Esophagus squamous epithelium (tissue), 5 donors: ENCODE measurements around the gene VAPB. TPM values are rescaled to one million over a fixed set of nuclear protein-coding genes. Genes with fewer than 3 reads are reported as not detected.

ENCODE experiments used
- DNase-seq: peaks from one replicate; lab custom pipeline; 2025; lab: John Stamatoyannopoulos, UW
- H3K27ac ChIP-seq, 4 donors: fragments of 200-600 bp; sonication (generic); one replicate each; pipeline ENCODE4 v1.5.1; 2016 to 2019; ENCODE audit warnings: mild to moderate bottlenecking in 1 of 4
- H3K27me3 ChIP-seq, 4 donors: fragments of 200-600 bp; sonication (generic); 1 replicate in 3 of 4; 2 replicates in 1 of 4; pipeline versions ENCODE4 v1.5.1 to v1.6.0; 2017 to 2021; ENCODE audit warnings: antibody characterized with exemption in 1 of 4
- H3K36me3 ChIP-seq, 3 donors: fragments of 200-600 bp; sonication (generic); one replicate each; pipeline ENCODE4 v1.5.1; 2016 to 2019
- H3K4me1 ChIP-seq, 3 donors: fragments of 200-600 bp; sonication (generic); one replicate each; pipeline ENCODE4 v1.5.1; 2017 to 2019
- H3K4me3 ChIP-seq, 4 donors: fragments of 200-600 bp; sonication (generic); 1 replicate in 3 of 4; 2 replicates in 1 of 4; pipeline ENCODE4 v1.5.1; 2016 to 2019; ENCODE audit warnings: mild to moderate bottlenecking in 2 of 4, moderate library complexity in 1 of 4
- H3K9me3 ChIP-seq, 3 donors: fragments of 200-600 bp; sonication (generic); one replicate each; pipeline ENCODE4 v1.5.1; 2016 to 2019
- POLR2A ChIP-seq, 4 donors: fragments of 450-650 bp; IDR thresholded peaks; one replicate each; pipeline ENCODE4 v1.6.1; 2017; ENCODE audit warnings: antibody characterized with exemption in 4 of 4, mild to moderate bottlenecking in 4 of 4, moderate library complexity in 3 of 4
- WGBS, 2 donors: methylation state at CpG; one replicate each; pipeline ENCODE4 v1.1.5; 2018; 5-methylcytosine and 5-hydroxymethylcytosine counted together
- intact Hi-C: fragments of 100-400 bp; cut with DNase I; formaldehyde crosslinking; loops from one replicate; pipeline ENCODE4 v1.15.0; 2022
- total RNA-seq, 4 donors: library from RNA; depleted of rRNA; stranded (reverse); fragments of >200 nt; gene quantifications; one replicate each; pipeline ENCODE4 v1.1.0, GENCODE V29; 2016
- TF ChIP-seq, protein P1 (sequence below), 6 experiments: fragments of 450-650 bp in 4 of 6; fragments of 200-600 bp in 2 of 6; sonication (generic) in 2 of 6; IDR thresholded peaks; one replicate each; pipeline ENCODE4 v1.5.1; 2016 to 2019; ENCODE audit warnings: antibody characterized with exemption in 6 of 6, mild to moderate bottlenecking in 4 of 6, moderate library complexity in 4 of 6
- donor health status: DM: yes; HTN: yes; CAD: no.

The VAPB gene
- total RNA-seq, 4 donors from 2014 or later: 11.5 to 21.2 (median 16.6) TPM

DNA sequence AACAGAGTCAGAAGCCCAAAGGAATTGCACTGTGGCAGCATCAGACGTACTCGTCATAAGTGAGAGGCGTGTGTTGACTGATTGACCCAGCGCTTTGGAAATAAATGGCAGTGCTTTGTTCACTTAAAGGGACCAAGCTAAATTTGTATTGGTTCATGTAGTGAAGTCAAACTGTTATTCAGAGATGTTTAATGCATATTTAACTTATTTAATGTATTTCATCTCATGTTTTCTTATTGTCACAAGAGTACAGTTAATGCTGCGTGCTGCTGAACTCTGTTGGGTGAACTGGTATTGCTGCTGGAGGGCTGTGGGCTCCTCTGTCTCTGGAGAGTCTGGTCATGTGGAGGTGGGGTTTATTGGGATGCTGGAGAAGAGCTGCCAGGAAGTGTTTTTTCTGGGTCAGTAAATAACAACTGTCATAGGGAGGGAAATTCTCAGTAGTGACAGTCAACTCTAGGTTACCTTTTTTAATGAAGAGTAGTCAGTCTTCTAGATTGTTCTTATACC, 55.8 kb downstream of the VAPB start:
- TF ChIP-seq POLR2A (IDR thresholded peaks at IDR 0.05): no peak
- TF ChIP-seq, protein P1, sequence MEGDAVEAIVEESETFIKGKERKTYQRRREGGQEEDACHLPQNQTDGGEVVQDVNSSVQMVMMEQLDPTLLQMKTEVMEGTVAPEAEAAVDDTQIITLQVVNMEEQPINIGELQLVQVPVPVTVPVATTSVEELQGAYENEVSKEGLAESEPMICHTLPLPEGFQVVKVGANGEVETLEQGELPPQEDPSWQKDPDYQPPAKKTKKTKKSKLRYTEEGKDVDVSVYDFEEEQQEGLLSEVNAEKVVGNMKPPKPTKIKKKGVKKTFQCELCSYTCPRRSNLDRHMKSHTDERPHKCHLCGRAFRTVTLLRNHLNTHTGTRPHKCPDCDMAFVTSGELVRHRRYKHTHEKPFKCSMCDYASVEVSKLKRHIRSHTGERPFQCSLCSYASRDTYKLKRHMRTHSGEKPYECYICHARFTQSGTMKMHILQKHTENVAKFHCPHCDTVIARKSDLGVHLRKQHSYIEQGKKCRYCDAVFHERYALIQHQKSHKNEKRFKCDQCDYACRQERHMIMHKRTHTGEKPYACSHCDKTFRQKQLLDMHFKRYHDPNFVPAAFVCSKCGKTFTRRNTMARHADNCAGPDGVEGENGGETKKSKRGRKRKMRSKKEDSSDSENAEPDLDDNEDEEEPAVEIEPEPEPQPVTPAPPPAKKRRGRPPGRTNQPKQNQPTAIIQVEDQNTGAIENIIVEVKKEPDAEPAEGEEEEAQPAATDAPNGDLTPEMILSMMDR (IDR thresholded peaks at IDR 0.05): no peak
- Histone ChIP-seq H3K36me3 (peaks cover 6 to 89% (median 15%) of the 10 kb centered on the region in 3 donors), H3K4me1 (no peaks in the 10 kb centered on the region), H3K27ac (no peak overlapping the region), H3K4me3 (no peak overlapping the region), H3K9me3 (no peaks in the 10 kb centered on the region), H3K27me3 (no peaks in the 10 kb centered on the region)
- 96 to 100% methylated on average over 5 of the region's 5 CpGs for WGBS, 2 donors
- no peak for DNase-seq
- intact Hi-C loops: loop anchor here (10.0 kb wide), 1 partner anchor 210 kb away; no protein-coding TSS in a partner anchor

DNA sequence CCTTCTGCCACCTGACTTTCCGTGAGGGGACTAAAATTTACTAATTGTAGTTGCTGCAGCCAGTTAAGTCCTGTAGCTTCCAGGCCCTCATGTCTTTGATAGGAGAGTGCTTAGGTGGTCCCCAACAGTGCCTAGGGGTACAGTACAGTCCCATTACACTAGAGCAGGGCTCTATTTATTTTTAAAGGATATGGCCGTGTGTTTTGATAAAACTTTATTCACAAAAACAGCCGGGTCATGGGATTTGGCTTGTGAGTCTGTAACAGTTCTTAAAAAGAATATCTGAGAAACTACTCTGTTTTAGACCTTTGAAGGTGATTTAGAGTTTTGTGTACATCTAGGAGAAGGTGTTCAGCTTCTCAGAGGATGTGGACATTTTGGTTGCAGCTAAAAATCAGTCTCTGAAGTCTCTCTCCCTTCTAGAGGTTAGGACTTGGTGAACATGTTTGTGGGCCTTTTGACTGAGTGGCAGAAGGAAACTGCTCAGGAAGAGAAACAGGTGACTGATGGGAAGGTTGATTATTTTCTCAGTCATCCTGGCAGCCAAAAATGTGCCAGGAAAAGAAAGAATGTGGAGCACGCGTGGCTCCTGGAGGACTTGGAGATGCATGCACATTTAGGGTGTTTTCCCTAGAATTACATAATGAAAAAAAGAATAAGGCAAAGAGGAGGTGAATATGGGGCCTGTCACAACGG, 57.4 kb downstream of the VAPB start:
- WGBS, 2 donors: 73 to 75% methylated on average over 5 to 6 of the region's 6 CpGs
- Histone ChIP-seq H3K27ac (no peak overlapping the region), H3K4me3 (no peak overlapping the region), H3K9me3 (no peaks in the 10 kb centered on the region), H3K27me3 (no peaks in the 10 kb centered on the region), H3K4me1 (no peaks in the 10 kb centered on the region), H3K36me3 (peaks cover 6 to 84% (median 15%) of the 10 kb centered on the region in 3 donors)
- no peak for DNase-seq
- intact Hi-C loops: loop anchor here (10.0 kb wide), 1 partner anchor 212 kb away; no protein-coding TSS in a partner anchor
- TF ChIP-seq, protein P1 (IDR thresholded peaks at IDR 0.05): no peak
- TF ChIP-seq POLR2A (IDR thresholded peaks at IDR 0.05): no peak

DNA sequence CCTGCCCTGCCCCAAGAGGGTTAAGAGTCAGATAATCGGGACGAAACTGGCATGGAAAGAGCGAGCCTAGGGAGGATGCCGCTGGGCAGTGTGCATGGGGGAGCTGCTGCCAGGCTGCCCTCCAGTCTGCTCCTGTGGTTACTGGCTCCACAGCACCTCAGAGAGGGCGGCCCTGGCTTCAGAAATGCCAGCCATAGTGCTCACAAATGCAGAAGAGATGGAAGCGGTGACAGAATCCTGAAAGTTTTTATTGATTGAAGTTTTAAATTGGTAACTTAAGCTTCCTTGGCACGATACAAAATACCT, 57.9 kb downstream of the VAPB start:
- Histone ChIP-seq H3K27ac (no peak overlapping the region), H3K27me3 (no peaks in the 10 kb centered on the region), H3K4me1 (no peaks in the 10 kb centered on the region), H3K4me3 (no peak overlapping the region), H3K9me3 (no peaks in the 10 kb centered on the region), H3K36me3 (peaks cover 6 to 84% (median 15%) of the 10 kb centered on the region in 3 donors)
- intact Hi-C loops: loop anchor here (10.0 kb wide), 1 partner anchor 212 kb away; no protein-coding TSS in a partner anchor
- 79 to 80% methylated on average over 6 to 7 of the region's 7 CpGs for WGBS, 2 donors
- no peak for TF ChIP-seq POLR2A (IDR thresholded peaks at IDR 0.05)
- TF ChIP-seq, protein P1 (IDR thresholded peaks at IDR 0.05): no peak
- no peak for DNase-seq

DNA sequence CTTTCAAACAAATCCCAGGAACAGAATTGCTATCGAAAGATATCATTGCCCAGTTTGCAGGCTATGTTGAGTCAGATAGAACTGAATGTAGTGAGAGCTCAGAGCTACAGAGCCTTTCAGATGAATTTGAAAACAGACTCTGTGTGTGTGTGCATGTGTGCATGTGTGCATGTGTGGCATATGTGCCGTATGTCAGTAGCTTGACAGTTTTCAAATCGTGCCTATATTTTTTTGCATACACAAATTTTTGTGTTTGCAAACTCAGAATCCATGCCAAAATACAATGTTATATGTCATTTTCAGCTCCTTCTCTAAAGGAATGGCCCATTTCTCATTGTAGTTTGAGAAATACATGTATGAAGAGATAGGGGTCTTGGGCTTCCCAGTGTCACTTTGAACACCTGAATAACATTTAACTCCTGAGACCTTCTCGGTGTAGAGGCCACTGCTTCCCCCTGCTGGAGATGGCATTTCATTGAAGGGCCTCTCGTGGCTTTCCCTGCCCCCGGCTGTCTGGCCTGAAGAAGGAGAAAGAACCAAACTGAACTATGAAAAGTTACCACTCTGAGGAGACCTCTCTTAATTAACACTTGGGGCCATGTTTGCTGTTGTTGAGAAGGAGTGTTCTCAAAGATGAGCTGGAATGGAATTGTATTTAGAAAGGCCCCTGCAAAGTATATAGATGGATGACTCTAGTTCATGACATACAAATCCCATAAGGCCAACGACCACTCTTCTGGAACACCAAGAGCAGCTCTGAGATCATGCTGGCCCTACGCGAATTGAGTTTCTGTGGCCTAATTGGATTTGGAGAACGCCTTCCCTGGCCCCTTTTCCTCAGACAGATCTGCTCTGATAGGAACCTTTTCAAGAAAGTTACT, 58.7 kb downstream of the VAPB start:
- intact Hi-C loops: loop anchor here (10.0 kb wide), 1 partner anchor 213 kb away; no protein-coding TSS in a partner anchor
- H3K36me3 ChIP-seq: peaks cover 6 to 76% (median 15%) of the 10 kb centered on the region in 3 donors
- TF ChIP-seq, protein P1 (IDR thresholded peaks at IDR 0.05): peak; percentile 32 to 64 (median 42)
- TF ChIP-seq POLR2A (IDR thresholded peaks at IDR 0.05): no peak

More for the DNA sequence above, 58.7 kb downstream of the VAPB start:
- no peak for DNase-seq
- Histone ChIP-seq H3K4me3 (no peak overlapping the region), H3K27me3 (no peaks in the 10 kb centered on the region), H3K9me3 (no peaks in the 10 kb centered on the region), H3K4me1 (no peaks in the 10 kb centered on the region), H3K27ac (no peak overlapping the region)
- WGBS, 2 donors: 69 to 75% methylated on average over 9 to 10 of the region's 10 CpGs
